KOPT-K1 (cell line): ENCODE measurements around the gene CSNK2A3.

Source experiments
- H3K27ac ChIP-seq: fragments of 200-600 bp; sonication (generic); 2 replicates; pipeline ENCODE4 v1.5.1; 2016; ENCODE audit warnings: antibody characterized with exemption, mild to moderate bottlenecking, low read depth, low read length; ENCODE audit not compliant: poor library complexity, severe bottlenecking
- H3K36me3 ChIP-seq: fragments of 200-600 bp; sonication (generic); 2 replicates; pipeline ENCODE4 v1.5.1; 2017; ENCODE audit warnings: antibody characterized with exemption, mild to moderate bottlenecking, low read length, moderate library complexity; ENCODE audit not compliant: insufficient read depth
- H3K9me3 ChIP-seq: fragments of 200-600 bp; sonication (generic); 2 replicates; pipeline ENCODE4 v1.5.1; 2017; ENCODE audit warnings: antibody characterized with exemption, low read length, mild to moderate bottlenecking; ENCODE audit not compliant: insufficient read depth, poor library complexity, severe bottlenecking

The CSNK2A3 gene

GRCh38 chr11:11334607-11335006 is 18.4 kb downstream of the CSNK2A3 start:
- no peaks in the 10 kb centered on the region for H3K36me3 ChIP-seq
- no peak overlapping the region for H3K27ac ChIP-seq
- no peaks in the 10 kb centered on the region for H3K9me3 ChIP-seq

- no peaks in the 10 kb centered on the region for H3K36me3 ChIP-seq
- no peak overlapping the region for H3K27ac ChIP-seq
- H3K9me3 ChIP-seq, result no peaks in the 10 kb centered on the region
These were observed 20.8 kb downstream of the CSNK2A3 start for GRCh38 chr11:11332141-11332710.

- Histone ChIP-seq H3K36me3 (no peaks in the 10 kb centered on the region), H3K9me3 (no peaks in the 10 kb centered on the region), H3K27ac (no peak overlapping the region)
These were observed 23.8 kb downstream of the CSNK2A3 start for GRCh38 chr11:11329062-11329806.

- Histone ChIP-seq H3K36me3 (no peaks in the 10 kb centered on the region), H3K27ac (no peak overlapping the region), H3K9me3 (no peaks in the 10 kb centered on the region)
These were observed 29.0 kb downstream of the CSNK2A3 start for GRCh38 chr11:11324090-11324489.

GRCh38 chr11:11322101-11322500 is 30.9 kb downstream of the CSNK2A3 start:
- Histone ChIP-seq H3K27ac (no peak overlapping the region), H3K9me3 (no peaks in the 10 kb centered on the region), H3K36me3 (no peaks in the 10 kb centered on the region)

- Histone ChIP-seq H3K27ac (no peak overlapping the region), H3K36me3 (no peaks in the 10 kb centered on the region), H3K9me3 (no peaks in the 10 kb centered on the region)
These were observed 32.2 kb downstream of the CSNK2A3 start for GRCh38 chr11:11320825-11321224.

GRCh38 chr11:11318961-11319360 is 34.1 kb downstream of the CSNK2A3 start:
- Histone ChIP-seq H3K9me3 (no peaks in the 10 kb centered on the region), H3K27ac (no peak overlapping the region), H3K36me3 (no peaks in the 10 kb centered on the region)

- Histone ChIP-seq H3K9me3 (no peaks in the 10 kb centered on the region), H3K27ac (no peak overlapping the region), H3K36me3 (no peaks in the 10 kb centered on the region)
These were observed 34.6 kb downstream of the CSNK2A3 start for GRCh38 chr11:11318461-11318860.

GRCh38 chr11:11316651-11317230 is 36.3 kb downstream of the CSNK2A3 start:
- Histone ChIP-seq H3K36me3 (no peaks in the 10 kb centered on the region), H3K9me3 (no peaks in the 10 kb centered on the region), H3K27ac (no peak overlapping the region)

GRCh38 chr11:11313902-11314692 is 39.0 kb downstream of the CSNK2A3 start:
- Histone ChIP-seq H3K9me3 (no peaks in the 10 kb centered on the region), H3K36me3 (no peaks in the 10 kb centered on the region), H3K27ac (no peak overlapping the region)

GRCh38 chr11:11313426-11313825 is 39.6 kb downstream of the CSNK2A3 start:
- no peaks in the 10 kb centered on the region for H3K9me3 ChIP-seq
- no peak overlapping the region for H3K27ac ChIP-seq

GRCh38 chr11:11312738-11313137 is 40.3 kb downstream of the CSNK2A3 start:
- Histone ChIP-seq H3K27ac (no peak overlapping the region), H3K9me3 (no peaks in the 10 kb centered on the region), H3K36me3 (no peaks in the 10 kb centered on the region)

More at GRCh38 chr11:11313426-11313825, 39.6 kb downstream of the CSNK2A3 start:
- H3K36me3 ChIP-seq, result no peaks in the 10 kb centered on the region

- Histone ChIP-seq H3K36me3 (no peaks in the 10 kb centered on the region), H3K27ac (no peak overlapping the region), H3K9me3 (no peaks in the 10 kb centered on the region)
These were observed 41.9 kb downstream of the CSNK2A3 start for GRCh38 chr11:11311169-11311568.

- Histone ChIP-seq H3K9me3 (no peaks in the 10 kb centered on the region), H3K27ac (no peak overlapping the region), H3K36me3 (no peaks in the 10 kb centered on the region)
These were observed 43.1 kb downstream of the CSNK2A3 start for GRCh38 chr11:11309906-11310305.

- Histone ChIP-seq H3K27ac (no peak overlapping the region), H3K36me3 (no peaks in the 10 kb centered on the region), H3K9me3 (no peaks in the 10 kb centered on the region)
These were observed 44.8 kb downstream of the CSNK2A3 start for GRCh38 chr11:11308249-11308648.
